Measurements from ENCODE around the gene ARID1B.

ARID1B gene

GRCh38 chr6:156791320-156791850 lies 14.2 kb downstream of the ARID1B start:
- no peak for DNase-seq (ENCODE audit: low read depth)

DNA sequence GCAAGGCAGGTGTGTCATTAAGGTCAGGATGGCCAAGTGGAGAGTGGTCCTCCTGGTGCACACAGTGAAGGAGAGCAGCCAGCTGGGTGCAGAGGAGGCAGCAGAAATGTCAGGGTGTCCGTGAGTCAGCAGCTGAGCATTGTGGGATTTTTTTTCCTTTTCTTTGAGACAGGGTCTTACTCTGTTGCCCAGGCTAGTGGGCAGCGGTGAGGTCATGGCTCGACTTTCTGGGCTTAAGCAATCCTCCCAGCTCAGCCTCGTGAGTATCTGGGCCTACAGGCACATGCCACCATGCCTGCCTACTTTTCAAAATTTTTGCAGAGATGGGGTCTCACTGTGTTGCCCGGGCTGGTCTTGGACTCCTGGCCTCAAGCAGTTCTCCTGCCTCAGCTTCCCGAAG lies 16.0 kb downstream of the ARID1B start:
- no peak for DNase-seq (ENCODE audit: low read depth)

DNA sequence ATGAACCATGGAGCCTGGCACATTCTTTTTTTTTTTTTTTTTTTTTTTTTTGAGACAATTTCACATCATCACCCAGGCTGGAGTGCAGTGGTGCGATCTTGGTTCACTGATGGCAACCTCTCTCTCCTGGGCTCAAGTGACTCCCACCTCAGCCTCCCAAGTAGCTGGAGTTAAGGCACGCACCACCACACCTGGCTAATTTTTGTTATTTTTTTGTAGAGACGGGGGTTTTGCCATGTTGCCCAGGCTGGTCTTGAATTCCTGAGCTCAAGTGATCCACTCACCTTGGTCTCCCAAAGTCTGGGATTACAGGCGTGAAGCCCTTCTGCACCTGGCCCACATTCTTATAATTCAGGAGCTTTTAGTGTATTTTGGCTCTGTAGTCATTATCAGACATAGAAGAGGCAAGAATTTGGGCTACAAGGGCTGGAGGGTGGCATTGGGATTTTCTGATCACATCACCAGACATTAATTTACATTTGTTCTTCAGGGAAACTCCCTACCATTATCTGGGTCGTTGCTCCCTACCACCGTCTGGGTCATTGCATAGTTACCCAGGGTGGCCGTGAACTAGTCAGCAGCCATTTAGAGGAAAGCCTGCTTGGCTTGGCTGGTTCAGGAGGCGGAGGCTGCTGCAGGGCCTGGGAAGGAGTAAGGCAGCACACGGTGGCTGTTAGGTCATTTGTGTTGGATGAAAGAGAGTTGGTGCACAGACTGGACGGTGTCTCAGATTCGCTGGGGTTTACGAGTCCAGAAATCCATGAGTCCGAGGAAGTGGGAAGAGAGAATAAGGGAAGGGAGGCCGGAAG lies 17.6 kb downstream of the ARID1B start:
- DNase-seq (ENCODE audit: low read depth) = no peak

DNA sequence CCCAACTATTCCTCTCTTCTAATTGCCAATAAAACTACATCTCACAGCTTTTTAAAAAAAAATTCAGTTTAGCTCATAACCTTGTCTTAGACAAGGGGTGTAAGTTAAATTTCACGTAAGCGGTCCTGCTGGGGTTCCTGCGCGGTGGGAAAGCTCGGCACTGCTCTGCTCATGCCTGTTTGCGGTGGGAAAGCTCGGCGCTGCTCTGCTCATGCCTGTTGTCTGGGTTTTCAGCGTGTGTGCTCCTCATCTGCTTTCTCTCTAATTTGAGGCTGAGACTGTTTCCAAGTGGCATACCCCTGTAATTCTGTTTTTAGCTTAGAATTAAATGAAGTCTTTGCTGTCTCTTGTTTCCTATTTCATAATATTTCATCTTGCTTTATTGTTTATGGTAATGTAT lies 18.6 kb downstream of the ARID1B start:
- DNase-seq (ENCODE audit: low read depth) = no peak

DNA sequence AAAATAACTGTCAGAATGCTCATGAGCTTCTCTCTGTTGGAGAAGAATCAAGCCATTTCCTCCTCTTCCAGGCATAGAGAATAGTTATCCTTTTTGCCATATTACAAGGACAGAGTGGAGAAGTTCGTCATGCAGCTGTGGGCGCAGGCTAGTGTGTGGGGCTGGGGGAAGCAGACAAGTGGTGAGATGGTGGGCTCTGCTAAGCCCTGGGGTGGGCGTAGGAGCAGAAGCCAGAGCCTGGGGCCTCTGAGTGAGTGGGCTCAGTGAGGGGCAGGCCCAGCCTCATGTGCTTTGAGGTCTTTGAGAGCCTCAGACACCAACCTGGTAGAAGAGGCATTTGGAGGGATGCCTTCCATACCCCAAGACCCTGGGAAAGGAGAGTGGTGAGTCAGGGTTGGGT lies 19.4 kb downstream of the ARID1B start:
- no peak for DNase-seq (ENCODE audit: low read depth)

DNA sequence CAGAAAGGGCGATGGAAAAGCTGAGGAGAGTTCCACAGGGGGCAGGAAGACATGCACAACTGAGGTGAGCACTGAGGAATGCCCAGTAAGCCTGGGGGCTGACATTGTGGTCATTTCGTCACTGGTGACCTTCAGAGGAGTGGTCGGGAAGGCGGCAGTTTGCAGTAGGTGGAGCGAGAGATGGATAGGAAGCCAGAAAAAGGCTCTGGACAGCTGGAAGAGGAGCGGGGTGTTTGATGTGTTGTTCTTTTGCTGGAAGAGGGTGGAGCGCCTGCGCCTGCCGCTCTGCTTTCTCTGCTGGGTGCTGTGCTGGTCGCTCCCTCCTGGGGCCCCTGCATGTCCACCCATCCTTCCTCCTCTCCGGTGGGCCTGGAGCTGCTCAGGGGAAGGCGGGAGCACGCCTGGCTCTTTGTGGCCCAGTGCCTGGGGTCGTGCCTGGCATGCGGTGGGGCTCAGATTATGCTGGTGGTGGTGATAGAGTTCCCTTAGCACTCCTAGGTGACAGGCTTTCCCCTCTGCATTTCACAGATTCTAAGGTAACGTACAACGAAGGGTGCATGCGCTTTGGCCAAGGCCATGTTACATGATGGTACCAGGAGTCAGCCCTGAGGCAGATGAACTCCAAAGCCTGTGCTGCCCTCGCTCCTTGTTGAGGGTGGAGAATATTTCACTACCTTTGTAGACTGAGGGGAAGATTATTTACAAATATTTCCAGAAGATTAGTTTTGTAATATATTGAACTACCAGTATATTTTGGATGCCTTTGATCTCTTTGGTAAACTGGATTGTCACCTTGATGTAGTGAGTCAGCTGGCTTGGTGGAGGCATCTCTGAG lies 20.9 kb downstream of the ARID1B start:
- no peak for DNase-seq (ENCODE audit: low read depth)

DNA sequence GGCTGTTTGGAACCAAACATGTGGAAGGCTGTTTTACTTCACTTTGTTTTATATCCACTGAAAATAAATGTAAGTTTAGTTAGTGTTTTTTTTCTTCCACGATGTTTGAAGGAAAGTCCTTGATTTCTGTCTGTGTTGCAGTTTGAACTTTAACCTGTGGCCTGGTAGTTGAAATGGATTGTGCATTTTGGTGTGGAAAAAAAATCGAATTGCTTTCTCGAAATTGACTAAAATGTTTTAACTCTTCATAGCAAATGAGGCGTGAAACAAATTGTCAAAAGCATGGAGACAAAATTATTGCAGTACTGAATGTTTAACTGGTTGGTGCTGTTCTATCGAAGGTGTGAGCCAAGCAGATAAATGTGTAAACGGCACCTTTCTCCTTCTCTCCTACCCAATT lies 24.5 kb downstream of the ARID1B start:
- no peak for DNase-seq (ENCODE audit: low read depth)

DNA sequence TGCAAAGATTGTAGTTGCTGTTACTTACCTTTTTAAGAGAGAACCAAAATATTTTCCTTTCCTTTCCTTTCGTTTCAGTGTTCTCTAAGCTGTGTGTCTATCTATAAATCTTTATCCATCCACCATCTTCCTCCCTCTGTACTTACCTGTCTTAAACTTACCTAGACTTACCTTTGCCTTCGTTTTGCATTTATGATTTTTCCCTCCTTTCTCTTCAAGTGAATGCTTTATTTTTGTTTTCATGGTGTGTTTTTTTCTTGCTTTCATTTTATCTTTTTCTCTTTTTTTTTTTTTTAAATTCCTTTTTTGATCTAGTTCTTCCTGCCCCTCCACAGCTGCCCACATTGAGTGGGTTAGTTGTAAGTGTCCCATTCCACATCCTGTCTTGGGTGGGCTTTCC lies 26.2 kb downstream of the ARID1B start:
- no peak for DNase-seq (ENCODE audit: low read depth)

DNA sequence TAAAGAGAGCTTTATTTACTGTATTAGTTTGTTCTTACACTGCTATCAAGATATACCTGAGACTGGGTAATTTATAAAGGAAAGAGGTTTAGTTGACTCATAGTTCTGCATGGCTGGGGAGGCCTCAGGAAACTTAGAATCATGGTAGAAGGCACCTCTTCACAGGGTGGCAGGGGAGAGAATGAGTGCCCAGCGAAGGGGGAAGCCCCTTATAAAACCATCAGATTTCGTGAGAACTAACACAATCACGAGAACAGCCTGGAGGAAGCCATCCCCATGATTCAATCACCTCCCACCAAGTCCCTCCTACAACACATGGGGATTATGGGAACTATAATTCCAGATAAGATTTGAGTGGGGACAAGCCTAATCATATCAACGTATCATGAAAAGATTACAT lies 27.2 kb downstream of the ARID1B start:
- no peak for DNase-seq (ENCODE audit: low read depth)

DNA sequence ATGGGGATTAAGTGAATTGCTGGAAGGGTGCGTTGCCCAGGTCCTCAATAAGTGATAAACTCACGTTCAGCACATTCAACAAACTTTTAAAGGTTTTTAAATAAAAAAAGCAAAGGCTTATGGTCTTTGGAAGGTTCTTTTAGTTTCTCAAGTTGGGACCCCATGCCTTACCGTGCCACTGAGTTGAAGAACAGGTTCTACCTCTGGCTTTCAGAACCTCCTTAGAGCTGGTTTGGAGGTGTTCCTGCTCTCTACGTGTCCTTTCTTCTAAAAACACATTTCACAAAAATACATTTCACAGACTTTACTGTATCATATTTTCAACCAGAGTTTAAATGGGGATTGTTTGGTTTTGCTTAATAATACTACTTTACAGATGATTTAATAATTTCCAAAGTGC lies 29.0 kb downstream of the ARID1B start:
- no peak for DNase-seq (ENCODE audit: low read depth)

GRCh38 chr6:156807028-156807427 lies 29.9 kb downstream of the ARID1B start:
- no peak for DNase-seq (ENCODE audit: low read depth)

DNA sequence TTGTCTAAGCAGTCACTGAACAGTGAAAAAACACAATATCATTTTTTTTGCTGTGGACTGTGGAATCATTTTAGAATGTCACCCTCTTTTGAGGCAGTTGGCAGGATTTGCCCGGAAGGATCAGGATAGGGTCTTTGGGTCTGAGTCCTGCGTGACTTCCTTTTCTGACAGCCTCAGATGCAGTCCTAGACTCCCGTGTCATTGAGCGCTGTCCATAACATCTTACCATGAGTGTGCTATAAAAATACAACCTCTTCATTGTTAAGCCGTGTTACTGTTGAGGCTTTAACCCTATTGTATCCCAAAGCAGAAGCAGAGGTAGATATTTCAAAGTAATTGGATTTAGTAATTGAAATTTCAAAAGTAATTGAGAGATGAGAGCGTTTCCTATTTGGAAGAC lies 30.6 kb downstream of the ARID1B start:
- DNase-seq (ENCODE audit: low read depth) = no peak

DNA sequence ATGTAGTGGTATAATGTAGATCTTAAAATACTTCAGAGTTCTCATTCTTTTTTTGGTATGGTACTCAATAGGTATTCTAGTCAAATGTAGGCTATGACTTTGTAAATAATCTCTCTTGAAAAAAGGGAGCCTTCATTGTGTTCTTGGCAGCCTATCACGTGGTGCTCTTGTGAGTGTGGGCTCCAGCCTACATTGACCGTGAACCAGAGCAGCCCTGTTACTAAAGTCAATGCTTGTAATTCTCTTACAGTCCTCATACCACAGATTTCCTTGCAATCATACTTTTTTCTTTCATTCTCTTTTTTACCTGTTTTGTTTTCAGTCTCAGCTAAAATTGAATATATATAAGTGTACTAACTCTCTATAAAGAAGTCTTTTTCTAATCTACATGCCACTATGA lies 31.1 kb downstream of the ARID1B start:
- no peak for DNase-seq (ENCODE audit: low read depth)

GRCh38 chr6:156809034-156809433 lies 31.9 kb downstream of the ARID1B start:
- DNase-seq (ENCODE audit: low read depth) = no peak

GRCh38 chr6:156809446-156810178 lies 32.4 kb downstream of the ARID1B start:
- no peak for DNase-seq (ENCODE audit: low read depth)

DNA sequence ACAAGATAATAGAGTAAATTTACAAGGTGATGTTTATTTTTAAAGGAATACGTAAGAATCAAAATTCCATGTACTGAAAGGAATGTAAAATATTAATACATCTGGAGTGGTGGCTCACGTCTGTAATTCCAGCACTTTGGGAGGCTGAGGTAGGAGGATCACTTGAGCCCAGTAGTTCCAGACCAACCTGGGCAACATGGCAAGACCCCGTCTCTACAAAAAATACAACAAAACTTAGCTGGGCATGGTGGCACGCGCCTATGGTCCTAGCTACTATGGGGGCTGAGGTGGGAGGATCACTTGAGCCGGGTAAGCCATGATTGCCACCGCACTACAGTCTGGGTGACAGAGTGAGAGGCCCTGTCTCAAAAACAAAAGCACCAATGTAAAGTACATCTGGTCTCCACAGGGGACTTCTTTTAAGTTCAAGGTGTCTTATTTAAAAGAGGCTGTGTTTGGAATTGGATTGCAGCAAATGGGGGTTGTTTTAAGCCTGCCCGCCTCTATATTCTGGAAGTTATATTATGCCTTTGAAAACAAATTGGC lies 36.9 kb downstream of the ARID1B start:
- no peak for DNase-seq (ENCODE audit: low read depth)

- no peak for DNase-seq (ENCODE audit: low read depth)
These were observed 39.3 kb downstream of the ARID1B start for GRCh38 chr6:156816505-156816904.

DNA sequence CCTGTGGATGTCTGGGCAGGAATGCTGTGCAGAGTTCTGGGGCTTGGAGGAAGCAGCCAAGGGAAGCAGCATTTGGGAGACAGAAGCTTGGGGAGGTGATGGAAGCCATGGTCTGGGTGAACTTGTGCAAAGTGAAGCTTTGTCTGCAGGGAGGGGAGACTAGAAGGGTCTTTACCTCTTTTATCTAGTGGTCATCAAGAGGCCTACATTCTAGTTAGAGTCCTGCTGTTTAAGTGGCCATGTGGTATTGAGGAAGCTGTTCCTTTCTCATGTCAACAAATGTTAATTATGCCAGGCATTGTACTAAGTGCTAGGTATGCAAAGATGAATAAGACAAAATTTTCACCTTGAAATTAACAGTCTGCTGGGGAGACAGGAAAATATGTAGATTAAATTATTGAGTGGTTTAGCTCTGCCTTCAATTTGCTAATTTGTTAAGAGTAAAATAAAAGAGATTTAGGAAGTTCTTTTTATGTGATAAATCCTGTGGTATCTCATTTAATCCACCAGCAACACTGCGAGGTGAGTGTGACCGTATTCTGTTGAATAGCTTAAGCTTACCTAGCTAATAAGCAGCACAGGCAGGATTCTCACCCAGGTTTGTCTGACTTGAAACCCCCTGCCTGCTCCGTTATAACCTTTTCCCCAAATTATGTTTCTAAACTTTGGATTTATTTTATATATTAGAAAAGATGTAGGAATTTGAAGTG lies 43.1 kb downstream of the ARID1B start:
- no peak for DNase-seq (ENCODE audit: low read depth)

- DNase-seq (ENCODE audit: low read depth) = no peak
These were observed 44.5 kb downstream of the ARID1B start for GRCh38 chr6:156821707-156822106.

- DNase-seq (ENCODE audit: low read depth) = no peak
These were observed 45.6 kb downstream of the ARID1B start for GRCh38 chr6:156822747-156823206.

DNA sequence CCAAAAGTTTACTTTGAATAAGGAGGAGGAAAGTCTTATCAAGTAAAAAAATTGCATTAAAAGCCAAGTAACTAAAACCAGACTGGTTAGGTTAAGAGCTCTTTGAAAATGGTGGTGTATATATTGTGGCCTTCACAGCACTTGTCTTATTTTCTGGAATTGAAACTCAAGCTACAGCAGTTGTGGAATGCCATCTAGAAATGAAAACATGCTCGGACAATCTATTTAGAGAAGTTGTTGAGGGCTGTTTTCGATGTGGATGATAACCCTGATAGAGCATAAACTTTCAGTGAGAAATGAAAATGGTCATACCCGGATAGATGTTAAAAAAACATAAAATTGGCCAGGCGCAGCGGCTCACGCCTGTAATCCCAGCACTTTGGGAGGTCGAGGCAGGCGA lies 47.0 kb downstream of the ARID1B start:
- no peak for DNase-seq (ENCODE audit: low read depth)
